ENCODE results near the gene MYF5. TPM values are rescaled to one million over a fixed set of nuclear protein-coding genes. Genes with fewer than 3 reads are reported as not detected.

MYF5 gene
- total and polyA plus RNA-seq, 2 of the 4 experiments (the other 2 are of a cell fraction): not detected

DNA sequence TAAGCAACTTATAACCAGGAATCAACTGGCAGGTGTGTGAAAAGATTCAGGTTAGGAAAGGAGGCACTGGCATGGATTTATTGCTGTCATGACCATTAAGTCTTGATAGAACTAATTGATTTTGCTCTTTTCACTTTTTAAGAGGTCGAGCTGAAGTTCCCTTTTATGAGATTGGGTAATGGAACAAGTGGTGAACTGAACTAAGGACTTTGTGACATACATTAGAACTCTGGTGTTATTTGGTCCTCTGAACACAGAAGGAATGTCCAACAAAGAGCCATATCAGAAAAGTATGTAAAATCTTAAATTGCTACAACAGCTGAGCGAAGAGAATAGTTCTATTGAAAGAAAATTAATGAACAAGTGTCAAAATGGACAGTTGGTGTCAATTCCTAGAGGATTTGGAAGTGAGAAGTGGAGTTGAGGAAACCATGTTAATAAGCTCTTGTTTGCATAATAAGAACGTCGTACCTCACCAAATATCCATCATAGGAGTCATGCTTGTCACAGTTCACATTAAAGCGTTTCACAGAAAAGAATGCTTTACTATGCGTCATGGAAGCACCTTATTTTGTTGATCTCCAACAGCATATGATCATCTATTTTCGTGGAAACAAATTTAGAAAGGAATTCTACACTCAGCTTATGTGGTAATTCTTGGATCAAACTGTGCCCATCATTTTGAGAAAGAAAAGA, 17.7 kb upstream of the MYF5 start:
- Histone ChIP-seq H3K4me1 (ENCODE audit: control insufficient read depth, insufficient read depth, low read length) (peaks cover 2% of the 10 kb centered on the region; the same call in 1 of the 2 replicates), H3K79me1 (ENCODE audit: low read depth in 1 of 2, low read length in 2 of 2) (no peaks in the 10 kb centered on the region), H3K18ac (ENCODE audit: low read depth, low read length) (no peak overlapping the region), H3K36me3 (ENCODE audit: control insufficient read depth, insufficient read depth, low read length) (no peaks in the 10 kb centered on the region), H3K4me3 (ENCODE audit: insufficient read depth, low read depth, low read length) (no peak overlapping the region), H3K27ac (ENCODE audit: insufficient read depth, low read length) (no peak overlapping the region), H2AFZ (replicated peaks; ENCODE audit: low read length, poor library complexity) (no peak overlapping the region), H3K4me2 (ENCODE audit: low read depth, low read length) (no peak overlapping the region), H3K4ac (ENCODE audit: low read depth, low read length) (no peak overlapping the region), H3K9me3 (ENCODE audit: control insufficient read depth, insufficient read depth, low read length) (no peaks in the 10 kb centered on the region), H2BK15ac (ENCODE audit: low read depth, low read length) (no peak overlapping the region), H4K91ac (ENCODE audit: insufficient read depth, low read depth, low read length) (no peak overlapping the region), H3K23ac (ENCODE audit: low read depth, low read length) (no peak overlapping the region), H3K9ac (ENCODE audit: low read depth, low read length) (no peak overlapping the region), H2AK5ac (ENCODE audit: low read depth, low read length) (no peak overlapping the region), H4K5ac (ENCODE audit: low read depth, low read length) (no peak overlapping the region), H3K14ac (replicated peaks; ENCODE audit: low read depth, low read length) (no peak overlapping the region), H2BK5ac (ENCODE audit: low read depth, low read length, poor library complexity, severe bottlenecking) (no peak overlapping the region), H4K8ac (ENCODE audit: low read depth in 2 of 2, low read length in 2 of 2) (no peak overlapping the region), H3K56ac (ENCODE audit: extremely low read depth, insufficient read depth, low read length) (no peak overlapping the region), H3K9me1 (ENCODE audit: insufficient read depth, low read length) (no peaks in the 10 kb centered on the region), H4K20me1 (ENCODE audit: insufficient read depth, low read length) (no peaks in the 10 kb centered on the region), H3K27me3 (ENCODE audit: control insufficient read depth, insufficient read depth, low read length) (no peaks in the 10 kb centered on the region), H2BK120ac (ENCODE audit: low read depth, low read length) (no peak overlapping the region), H2BK20ac (ENCODE audit: low read depth, low read length) (no peak overlapping the region), H2AK9ac (replicated peaks; ENCODE audit: low read depth, low read length, poor library complexity) (no peak overlapping the region)
- ChIA-PET CTCF (no interaction called here), POLR2A (ENCODE audit: unreplicated experiment) (no interaction called here)
- in situ Hi-C loops (cut with MboI; ENCODE audit: low sequenced_read_pairs) (no loop called here), intact Hi-C loops (cut with micrococcal nuclease) (no loop called here), dilution Hi-C loops (cut with HindIII; ENCODE audit: low sequenced_read_pairs, unreplicated experiment) (no loop called here)
- TF ChIP-seq, protein P1, sequence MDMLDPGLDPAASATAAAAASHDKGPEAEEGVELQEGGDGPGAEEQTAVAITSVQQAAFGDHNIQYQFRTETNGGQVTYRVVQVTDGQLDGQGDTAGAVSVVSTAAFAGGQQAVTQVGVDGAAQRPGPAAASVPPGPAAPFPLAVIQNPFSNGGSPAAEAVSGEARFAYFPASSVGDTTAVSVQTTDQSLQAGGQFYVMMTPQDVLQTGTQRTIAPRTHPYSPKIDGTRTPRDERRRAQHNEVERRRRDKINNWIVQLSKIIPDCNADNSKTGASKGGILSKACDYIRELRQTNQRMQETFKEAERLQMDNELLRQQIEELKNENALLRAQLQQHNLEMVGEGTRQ (IDR thresholded peaks at IDR 0.05; ENCODE audit: low read depth, low read length): no peak
- TF ChIP-seq RCOR1 (IDR thresholded peaks at IDR 0.05; ENCODE audit: insufficient replicate concordance, low read length) (no peak), CEBPB (IDR thresholded peaks at IDR 0.05; ENCODE audit: low read depth, low read length) (no peak), MXI1 (IDR thresholded peaks at IDR 0.05; ENCODE audit: borderline replicate concordance, low read depth, low read length) (no peak), POLR2A (IDR thresholded peaks at IDR 0.05; ENCODE audit: low read depth, low read length) (no peak), FOS (IDR thresholded peaks at IDR 0.05; ENCODE audit: low read depth, low read length) (no peak), MAZ (IDR thresholded peaks at IDR 0.05; ENCODE audit: borderline replicate concordance, low read depth, low read length) (no peak), RAD21 (IDR thresholded peaks at IDR 0.05; ENCODE audit: low read length) (no peak), SMC3 (IDR thresholded peaks at IDR 0.05; ENCODE audit: low read depth, low read length) (no peak), RFX5 (IDR thresholded peaks at IDR 0.05; ENCODE audit: low read depth, low read length) (no peak), MAFK (IDR thresholded peaks at IDR 0.05; ENCODE audit: low read depth, low read length) (no peak), NFE2L2 (IDR thresholded peaks at IDR 0.05; ENCODE audit: low read depth, low read length) (no peak)
- DNase-seq (no peak), ATAC-seq (ENCODE audit: low read depth) (no peak)
- no CpG with 5 or more reads among the region's 7 CpGs for WGBS, 2 experiments (ENCODE audit: extremely low coverage in 2 of 2, insufficient read length in 1 of 2)
- no TSS peak for BruUV-seq (replicated peaks)
